ENCODE data around the gene ATXN10.

Gene ATXN10

DNA sequence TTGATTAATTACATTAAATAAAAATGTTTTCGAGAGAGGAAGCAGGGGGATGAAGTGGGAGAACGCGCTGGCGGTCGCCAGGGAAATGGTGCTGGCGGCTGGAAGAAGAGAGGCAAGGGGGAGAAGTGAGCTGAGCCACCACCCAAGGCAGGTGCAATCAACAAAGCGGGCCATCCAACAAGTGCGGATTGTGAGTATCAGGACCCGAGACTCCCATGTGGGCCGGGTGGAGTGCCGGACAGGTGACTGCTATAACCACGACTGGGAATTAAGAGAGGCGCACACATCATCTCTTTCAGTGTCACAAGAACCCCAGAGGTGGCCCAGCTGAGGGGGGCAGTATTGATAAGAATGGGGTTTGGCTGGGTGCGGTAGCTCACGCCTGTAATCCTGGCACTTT lies 41.2 kb upstream of the ATXN10 start:
- TF ChIP-seq CTCF (IDR thresholded peaks at IDR 0.05) = no peak

GRCh38 chr22:45631140-45631840 lies 40.3 kb upstream of the ATXN10 start:
- no peak for TF ChIP-seq CTCF (IDR thresholded peaks at IDR 0.05)

- no peak for TF ChIP-seq CTCF (IDR thresholded peaks at IDR 0.05)
Measured at GRCh38 chr22:45631841-45632238, 39.8 kb upstream of the ATXN10 start.

GRCh38 chr22:45632791-45633515 lies 38.7 kb upstream of the ATXN10 start:
- TF ChIP-seq CTCF (IDR thresholded peaks at IDR 0.05) = no peak

DNA sequence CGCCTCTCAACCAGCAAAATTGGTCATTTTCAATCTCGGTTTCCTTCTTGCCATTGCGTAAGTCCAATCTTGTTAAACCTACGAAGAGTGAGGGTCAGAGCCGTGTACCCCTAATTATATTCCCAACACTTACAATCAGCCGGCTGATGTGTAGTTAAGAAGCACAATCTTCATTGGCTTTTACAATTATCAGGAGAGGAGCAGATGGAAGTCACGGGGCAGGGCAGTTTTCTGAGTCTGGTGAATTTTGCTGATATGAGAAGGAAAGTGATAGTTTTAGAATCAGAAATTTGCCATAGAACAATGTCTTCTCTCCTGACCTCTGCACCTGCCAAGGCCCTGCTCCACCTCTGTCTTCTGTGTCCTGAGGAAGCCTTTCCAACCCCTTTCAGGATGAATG lies 35.0 kb upstream of the ATXN10 start:
- no peak for TF ChIP-seq CTCF (IDR thresholded peaks at IDR 0.05)

DNA sequence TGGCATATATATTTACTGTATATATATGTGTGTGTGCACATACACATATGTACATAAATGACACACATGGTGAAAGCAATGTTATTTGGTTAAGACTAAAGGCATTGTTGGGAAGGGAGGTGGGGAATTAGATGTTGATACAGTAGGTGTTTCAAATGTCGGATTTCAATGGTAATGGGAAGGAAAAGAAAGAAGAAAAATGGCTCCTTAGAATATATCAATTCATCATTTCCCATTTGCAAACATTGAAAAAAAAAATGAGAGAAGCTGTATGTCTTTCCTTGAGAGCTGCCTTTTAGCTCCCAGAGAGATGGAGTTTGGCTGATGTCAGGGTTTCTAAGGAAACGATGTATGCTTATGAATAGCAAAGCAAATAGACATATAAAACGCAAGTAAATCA lies 33.4 kb upstream of the ATXN10 start:
- no peak for TF ChIP-seq CTCF (IDR thresholded peaks at IDR 0.05)

DNA sequence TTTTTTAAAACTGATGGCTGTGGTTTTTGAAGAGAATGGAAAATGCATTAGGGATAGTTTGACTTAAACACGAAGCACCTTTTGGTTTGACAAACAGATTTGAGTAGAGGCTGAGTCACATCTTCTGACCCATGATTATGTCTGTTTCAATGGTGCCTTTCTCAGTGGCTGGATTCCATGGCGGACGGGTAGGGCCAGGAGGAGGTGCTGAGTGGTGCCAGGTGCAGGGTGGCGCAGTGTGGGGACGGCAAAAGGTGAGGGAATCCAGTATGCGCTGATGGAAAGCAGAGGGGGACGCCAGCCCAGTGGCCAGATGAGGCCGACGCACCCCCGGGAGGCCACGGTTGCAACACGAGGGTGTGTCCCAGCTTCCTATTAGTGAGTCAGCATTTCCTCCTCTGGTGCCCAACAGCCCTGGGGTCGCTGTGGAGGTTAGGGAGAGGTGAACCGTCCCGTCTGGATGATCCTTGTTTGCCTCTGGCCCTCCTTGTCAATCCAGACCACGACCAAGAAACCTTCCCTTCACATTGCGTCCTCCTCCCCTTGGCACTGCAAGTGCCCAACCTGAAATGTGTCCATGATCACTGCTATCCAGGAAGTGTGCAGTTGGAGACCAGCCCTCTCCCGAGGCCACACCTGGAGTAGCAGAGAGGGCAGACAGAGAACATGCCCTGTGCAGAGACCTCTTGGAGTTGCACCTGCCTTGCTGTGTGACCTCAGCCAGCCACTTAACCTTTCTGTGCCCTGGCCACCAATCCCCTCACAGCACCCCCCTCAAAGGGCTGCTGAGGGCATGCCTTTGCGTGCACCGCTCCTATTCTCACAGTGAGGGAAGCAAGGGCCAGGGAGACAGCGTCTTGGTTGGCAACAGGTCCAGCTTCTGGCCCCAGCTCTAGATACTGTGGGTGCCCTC lies 32.5 kb upstream of the ATXN10 start:
- no peak for TF ChIP-seq CTCF (IDR thresholded peaks at IDR 0.05)

Measured in LNCAP (cell line).